ENCODE results near the gene RAB29.

DNA sequence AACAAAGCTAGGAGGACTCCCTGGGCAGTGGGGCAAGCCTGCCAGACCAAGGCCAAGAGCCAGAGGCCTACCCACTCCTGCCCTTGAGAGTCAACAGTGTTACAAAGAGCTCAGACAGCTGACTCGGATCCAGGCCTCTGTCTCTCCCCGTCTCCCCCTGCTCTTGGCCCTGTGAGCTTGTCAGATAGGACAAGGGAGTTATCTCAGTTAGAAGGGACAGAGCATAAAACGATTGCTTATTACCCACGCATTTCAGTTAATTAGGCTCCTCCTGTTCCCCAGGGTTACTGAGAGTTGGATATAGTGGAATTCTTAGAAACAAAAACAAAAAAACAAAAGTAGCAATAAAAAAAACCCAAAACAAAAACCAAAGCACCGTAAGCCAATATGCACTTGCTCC, 36.4 kb upstream of the RAB29 start:
- TF ChIP-seq, protein P1, sequence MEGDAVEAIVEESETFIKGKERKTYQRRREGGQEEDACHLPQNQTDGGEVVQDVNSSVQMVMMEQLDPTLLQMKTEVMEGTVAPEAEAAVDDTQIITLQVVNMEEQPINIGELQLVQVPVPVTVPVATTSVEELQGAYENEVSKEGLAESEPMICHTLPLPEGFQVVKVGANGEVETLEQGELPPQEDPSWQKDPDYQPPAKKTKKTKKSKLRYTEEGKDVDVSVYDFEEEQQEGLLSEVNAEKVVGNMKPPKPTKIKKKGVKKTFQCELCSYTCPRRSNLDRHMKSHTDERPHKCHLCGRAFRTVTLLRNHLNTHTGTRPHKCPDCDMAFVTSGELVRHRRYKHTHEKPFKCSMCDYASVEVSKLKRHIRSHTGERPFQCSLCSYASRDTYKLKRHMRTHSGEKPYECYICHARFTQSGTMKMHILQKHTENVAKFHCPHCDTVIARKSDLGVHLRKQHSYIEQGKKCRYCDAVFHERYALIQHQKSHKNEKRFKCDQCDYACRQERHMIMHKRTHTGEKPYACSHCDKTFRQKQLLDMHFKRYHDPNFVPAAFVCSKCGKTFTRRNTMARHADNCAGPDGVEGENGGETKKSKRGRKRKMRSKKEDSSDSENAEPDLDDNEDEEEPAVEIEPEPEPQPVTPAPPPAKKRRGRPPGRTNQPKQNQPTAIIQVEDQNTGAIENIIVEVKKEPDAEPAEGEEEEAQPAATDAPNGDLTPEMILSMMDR (IDR thresholded peaks at IDR 0.05), result no peak
- TF ChIP-seq ZFX (IDR thresholded peaks at IDR 0.05; ENCODE audit: borderline replicate concordance), result no peak

All from 22Rv1 (cell line).